ENCODE measurements around the gene MACROD2.

DNA sequence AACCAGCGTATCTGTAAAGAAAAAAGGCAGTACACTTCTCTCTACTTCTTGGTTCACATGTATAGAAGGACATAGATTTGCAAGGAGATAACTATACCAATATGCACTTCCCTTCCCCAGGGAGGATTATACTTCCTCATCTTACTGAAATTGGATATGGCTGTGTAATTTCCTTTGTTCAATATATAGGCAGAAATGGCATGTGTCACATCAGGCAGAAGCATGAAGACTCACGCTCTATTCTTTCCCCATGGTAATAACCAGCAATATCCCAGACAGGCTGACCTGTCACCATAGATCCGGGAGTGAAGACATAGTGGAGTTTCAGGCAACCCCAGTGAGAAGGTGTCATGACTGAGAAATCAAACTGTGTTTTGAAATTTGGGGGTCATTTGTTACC lies 2059.7 kb downstream of the MACROD2 start:
- TF ChIP-seq, protein P1, sequence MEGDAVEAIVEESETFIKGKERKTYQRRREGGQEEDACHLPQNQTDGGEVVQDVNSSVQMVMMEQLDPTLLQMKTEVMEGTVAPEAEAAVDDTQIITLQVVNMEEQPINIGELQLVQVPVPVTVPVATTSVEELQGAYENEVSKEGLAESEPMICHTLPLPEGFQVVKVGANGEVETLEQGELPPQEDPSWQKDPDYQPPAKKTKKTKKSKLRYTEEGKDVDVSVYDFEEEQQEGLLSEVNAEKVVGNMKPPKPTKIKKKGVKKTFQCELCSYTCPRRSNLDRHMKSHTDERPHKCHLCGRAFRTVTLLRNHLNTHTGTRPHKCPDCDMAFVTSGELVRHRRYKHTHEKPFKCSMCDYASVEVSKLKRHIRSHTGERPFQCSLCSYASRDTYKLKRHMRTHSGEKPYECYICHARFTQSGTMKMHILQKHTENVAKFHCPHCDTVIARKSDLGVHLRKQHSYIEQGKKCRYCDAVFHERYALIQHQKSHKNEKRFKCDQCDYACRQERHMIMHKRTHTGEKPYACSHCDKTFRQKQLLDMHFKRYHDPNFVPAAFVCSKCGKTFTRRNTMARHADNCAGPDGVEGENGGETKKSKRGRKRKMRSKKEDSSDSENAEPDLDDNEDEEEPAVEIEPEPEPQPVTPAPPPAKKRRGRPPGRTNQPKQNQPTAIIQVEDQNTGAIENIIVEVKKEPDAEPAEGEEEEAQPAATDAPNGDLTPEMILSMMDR (conservative IDR thresholded peaks at IDR 0.05), result no peak
- no peak for TF ChIP-seq ZFX (IDR thresholded peaks at IDR 0.05)
